Thoracic aorta (tissue), 2 donors: Measurements from ENCODE around the gene ZDHHC17. TPM values are rescaled to one million over a fixed set of nuclear protein-coding genes. Genes with fewer than 3 reads are reported as not detected.
A peak's percentile ranks its signal among the peaks of the same experiment; 100 is the strongest.

Experiments
- ATAC-seq: fragments of 150-250 bp; one replicate; pipeline ENCODE4 v1.8.0; 2017; ENCODE audit warnings: low read depth; ENCODE audit not compliant: insufficient number of reproducible peaks, low FRiP score
- DNase-seq: peaks from one replicate; pipeline ENCODE4 v3.0.0-alpha.2; 2020; ENCODE audit warnings: low spot score
- H3K27ac ChIP-seq, 2 donors: fragments of 200-600 bp; sonication (generic); 1 replicate in 1 of 2; 2 replicates in 1 of 2; pipeline ENCODE4 v1.5.1; 2016; ENCODE audit warnings: mild to moderate bottlenecking in 2 of 2, moderate library complexity in 2 of 2
- H3K27me3 ChIP-seq: fragments of 200-600 bp; sonication (generic); replicated peaks from 2 replicates; pipeline ENCODE4 v1.6.0; 2016; ENCODE audit warnings: mild to moderate bottlenecking; ENCODE audit not compliant: insufficient read depth
- H3K36me3 ChIP-seq: fragments of 200-600 bp; sonication (generic); one replicate; pipeline ENCODE4 v1.5.1; 2016
- H3K4me1 ChIP-seq, 2 donors: fragments of 200-600 bp; sonication (generic); 1 replicate in 1 of 2; 2 replicates in 1 of 2; pipeline versions ENCODE4 v1.5.1 to v1.6.0; 2016; ENCODE audit warnings: low read depth in 2 of 2, mild to moderate bottlenecking in 1 of 2; ENCODE audit not compliant: control insufficient read depth in 1 of 2
- H3K4me3 ChIP-seq: fragments of 200-600 bp; sonication (generic); 2 replicates; pipeline ENCODE4 v1.5.1; 2016; ENCODE audit warnings: mild to moderate bottlenecking
- H3K9me3 ChIP-seq: fragments of 200-600 bp; sonication (generic); 2 replicates; pipeline ENCODE4 v1.5.1; 2016
- CTCF ChIP-seq: fragments of 200-600 bp; sonication (generic); IDR thresholded peaks from one replicate; pipeline ENCODE4 v1.5.1; 2019; ENCODE audit warnings: antibody characterized with exemption
- total RNA-seq, 2 donors: library from RNA; depleted of rRNA; stranded (reverse); fragments of >200 nt; gene quantifications; one replicate each; pipeline versions ENCODE4 v1.1.0 to v1.2.3, GENCODE V29; 2016

Gene ZDHHC17
- total RNA-seq, 2 donors from 2014 or later, result 21.7 to 68.8 TPM

- TF ChIP-seq CTCF, result no peak
- DNase-seq (no peak), ATAC-seq (no peak)
- Histone ChIP-seq H3K4me1 (peaks cover 7 to 33% of the 10 kb centered on the region in 2 donors), H3K9me3 (no peaks in the 10 kb centered on the region), H3K27ac (peak overlapping the region; percentile 2 to 45), H3K36me3 (peaks cover 23% of the 10 kb centered on the region), H3K4me3 (no peak overlapping the region), H3K27me3 (no peaks in the 10 kb centered on the region)
These were observed 96.3 kb downstream of the ZDHHC17 start for GRCh38 chr12:76860256-76860655.

GRCh38 chr12:76863005-76863670 lies 99.2 kb downstream of the ZDHHC17 start:
- Histone ChIP-seq H3K36me3 (peaks cover 10% of the 10 kb centered on the region), H3K4me1 (peaks cover 21 to 51% of the 10 kb centered on the region in 2 donors), H3K4me3 (no peak overlapping the region), H3K27ac (peak overlapping the region; percentile 44 to 53), H3K9me3 (no peaks in the 10 kb centered on the region), H3K27me3 (no peaks in the 10 kb centered on the region)
- no peak for DNase-seq
- no peak for TF ChIP-seq CTCF
- ATAC-seq, result no peak

- Histone ChIP-seq H3K4me3 (no peak overlapping the region), H3K9me3 (no peaks in the 10 kb centered on the region), H3K27me3 (no peaks in the 10 kb centered on the region), H3K36me3 (peaks cover 8% of the 10 kb centered on the region), H3K4me1 (peaks cover 21 to 51% of the 10 kb centered on the region in 2 donors), H3K27ac (peak overlapping the region; percentile 44 to 53)
- TF ChIP-seq CTCF, result no peak
- ATAC-seq (no peak), DNase-seq (no peak)
These were observed 99.9 kb downstream of the ZDHHC17 start for GRCh38 chr12:76863837-76864236.

GRCh38 chr12:76864791-76865400 lies 101.0 kb downstream of the ZDHHC17 start:
- peaks cover 8% of the 10 kb centered on the region for H3K36me3 ChIP-seq
- no peak for TF ChIP-seq CTCF
- peak overlapping the region; percentile 44 to 53 for H3K27ac ChIP-seq
- no peaks in the 10 kb centered on the region for H3K27me3 ChIP-seq
- no peak for ATAC-seq
- no peaks in the 10 kb centered on the region for H3K9me3 ChIP-seq
- H3K4me3 ChIP-seq, result no peak overlapping the region
- peaks cover 24 to 62% of the 10 kb centered on the region in 2 donors for H3K4me1 ChIP-seq
- DNase-seq, result no peak

- TF ChIP-seq CTCF, result no peak
- Histone ChIP-seq H3K27ac (peak overlapping the region in 1 of 2 donors; percentile 44), H3K4me1 (peaks cover 27 to 65% of the 10 kb centered on the region in 2 donors), H3K27me3 (no peaks in the 10 kb centered on the region), H3K9me3 (no peaks in the 10 kb centered on the region), H3K36me3 (peaks cover 8% of the 10 kb centered on the region), H3K4me3 (peak overlapping the region; percentile 24)
- no peak for ATAC-seq
- DNase-seq, result no peak
These were observed 102.2 kb downstream of the ZDHHC17 start for GRCh38 chr12:76866151-76866567.
